ENCODE measurements around the gene ZNF853.

ZNF853 gene

DNA sequence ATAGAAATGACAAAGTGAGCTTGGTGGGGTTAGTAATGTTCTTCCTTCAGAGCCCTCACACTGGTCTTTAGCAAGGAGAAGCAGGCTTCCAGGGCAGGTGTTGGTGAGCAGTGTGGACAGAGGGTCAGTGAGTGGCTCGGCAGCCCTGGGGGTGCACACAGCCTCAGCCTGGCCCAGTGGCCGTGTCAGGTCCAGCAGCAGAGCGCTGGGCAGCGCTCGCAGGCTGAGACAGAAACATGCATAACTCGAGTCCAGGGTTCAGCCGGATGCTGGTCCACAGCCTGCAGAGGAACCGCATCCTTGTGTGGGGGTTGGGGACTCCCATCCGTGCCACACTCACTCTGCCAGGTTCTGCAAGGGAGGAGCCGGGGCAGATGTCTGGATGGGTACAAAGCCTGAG lies 11.0 kb upstream of the ZNF853 start:
- Histone ChIP-seq H3K27me3 (replicated peaks) (no peaks in the 10 kb centered on the region), H3K4me3 (ENCODE audit: low read depth, low read length) (no peak overlapping the region), H3K36me3 (replicated peaks) (peaks cover 20% of the 10 kb centered on the region), H3K27ac (no peak overlapping the region)
- TF ChIP-seq, protein P1, sequence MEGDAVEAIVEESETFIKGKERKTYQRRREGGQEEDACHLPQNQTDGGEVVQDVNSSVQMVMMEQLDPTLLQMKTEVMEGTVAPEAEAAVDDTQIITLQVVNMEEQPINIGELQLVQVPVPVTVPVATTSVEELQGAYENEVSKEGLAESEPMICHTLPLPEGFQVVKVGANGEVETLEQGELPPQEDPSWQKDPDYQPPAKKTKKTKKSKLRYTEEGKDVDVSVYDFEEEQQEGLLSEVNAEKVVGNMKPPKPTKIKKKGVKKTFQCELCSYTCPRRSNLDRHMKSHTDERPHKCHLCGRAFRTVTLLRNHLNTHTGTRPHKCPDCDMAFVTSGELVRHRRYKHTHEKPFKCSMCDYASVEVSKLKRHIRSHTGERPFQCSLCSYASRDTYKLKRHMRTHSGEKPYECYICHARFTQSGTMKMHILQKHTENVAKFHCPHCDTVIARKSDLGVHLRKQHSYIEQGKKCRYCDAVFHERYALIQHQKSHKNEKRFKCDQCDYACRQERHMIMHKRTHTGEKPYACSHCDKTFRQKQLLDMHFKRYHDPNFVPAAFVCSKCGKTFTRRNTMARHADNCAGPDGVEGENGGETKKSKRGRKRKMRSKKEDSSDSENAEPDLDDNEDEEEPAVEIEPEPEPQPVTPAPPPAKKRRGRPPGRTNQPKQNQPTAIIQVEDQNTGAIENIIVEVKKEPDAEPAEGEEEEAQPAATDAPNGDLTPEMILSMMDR (IDR thresholded peaks at IDR 0.05; ENCODE audit: low read depth, low read length, missing control alignments): no peak
- DNase-seq: no peak
- in situ Hi-C loops (cut with HindIII; ENCODE audit: low pct_ligation_motif_present, low sequenced_read_pairs): no loop called here

DNA sequence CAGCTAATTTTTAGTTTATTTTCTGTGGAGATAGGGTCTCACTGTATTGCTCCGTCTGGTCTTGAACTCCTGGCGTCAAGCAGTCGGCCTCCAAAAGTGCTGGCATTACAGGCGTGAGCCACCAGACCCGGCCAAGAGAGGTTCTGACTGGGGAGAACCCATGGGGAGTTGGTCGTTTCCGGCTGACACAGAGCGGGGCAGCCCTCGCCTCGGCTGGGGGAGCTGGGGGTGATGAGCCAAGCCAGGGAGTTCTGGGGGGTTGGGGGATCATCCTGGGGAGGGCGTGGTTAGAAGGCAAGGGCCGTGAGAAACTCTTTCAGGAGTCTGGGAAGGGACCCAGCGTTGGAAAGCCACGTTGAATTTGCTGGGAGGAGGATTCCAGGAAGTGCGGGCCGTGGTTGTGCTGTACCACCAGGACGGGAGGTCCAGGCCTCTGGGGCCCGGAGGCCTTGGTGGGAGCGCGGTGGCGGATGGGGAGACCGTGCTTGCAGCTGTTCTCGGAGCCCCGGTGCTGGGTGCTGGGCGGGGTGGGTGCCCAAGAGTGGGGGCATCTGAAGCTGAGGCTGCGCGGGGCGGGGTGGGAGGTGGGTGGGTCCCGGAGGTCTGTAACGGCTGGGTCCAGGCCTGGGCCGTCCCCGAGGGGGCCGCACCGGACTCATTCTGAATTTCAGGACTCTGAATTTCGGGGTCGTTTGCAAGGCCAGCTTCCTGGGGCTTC lies 8.4 kb upstream of the ZNF853 start:
- H3K4me3 ChIP-seq (ENCODE audit: low read depth, low read length): no peak overlapping the region
- in situ Hi-C loops (cut with HindIII; ENCODE audit: low pct_ligation_motif_present, low sequenced_read_pairs): no loop called here
- H3K27me3 ChIP-seq (replicated peaks): no peaks in the 10 kb centered on the region
- peaks cover 12% of the 10 kb centered on the region for H3K36me3 ChIP-seq (replicated peaks)
- no peak for DNase-seq
- TF ChIP-seq, protein P1 (IDR thresholded peaks at IDR 0.05; ENCODE audit: low read depth, low read length, missing control alignments): no peak
- H3K27ac ChIP-seq: no peak overlapping the region

DNA sequence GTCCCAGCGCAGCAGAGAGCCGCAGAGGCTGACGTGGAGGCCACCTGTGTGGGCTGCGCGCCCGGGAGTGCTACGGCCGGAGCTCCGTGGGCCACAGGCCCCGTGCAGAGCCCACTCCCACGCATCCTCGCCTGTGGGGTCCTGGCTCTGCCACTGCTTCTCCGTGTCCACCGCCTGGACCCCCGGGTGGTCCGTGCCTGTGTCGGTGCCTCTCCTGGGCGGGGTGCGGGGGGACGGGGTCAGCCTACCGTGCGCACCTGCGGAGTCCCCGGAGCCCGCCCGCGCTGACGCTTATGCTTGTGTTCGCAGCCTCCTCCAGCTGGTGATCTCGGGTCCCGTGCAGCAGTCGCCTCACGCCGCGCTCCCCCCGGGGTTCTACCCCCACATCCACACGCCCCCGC lies 7.8 kb upstream of the ZNF853 start:
- H3K27ac ChIP-seq: no peak overlapping the region
- H3K36me3 ChIP-seq (replicated peaks): peaks cover 6% of the 10 kb centered on the region
- no peak for DNase-seq
- in situ Hi-C loops (cut with HindIII; ENCODE audit: low pct_ligation_motif_present, low sequenced_read_pairs): no loop called here
- TF ChIP-seq, protein P1 (IDR thresholded peaks at IDR 0.05; ENCODE audit: low read depth, low read length, missing control alignments): no peak
- H3K4me3 ChIP-seq (ENCODE audit: low read depth, low read length): no peak overlapping the region
- no peaks in the 10 kb centered on the region for H3K27me3 ChIP-seq (replicated peaks)

DNA sequence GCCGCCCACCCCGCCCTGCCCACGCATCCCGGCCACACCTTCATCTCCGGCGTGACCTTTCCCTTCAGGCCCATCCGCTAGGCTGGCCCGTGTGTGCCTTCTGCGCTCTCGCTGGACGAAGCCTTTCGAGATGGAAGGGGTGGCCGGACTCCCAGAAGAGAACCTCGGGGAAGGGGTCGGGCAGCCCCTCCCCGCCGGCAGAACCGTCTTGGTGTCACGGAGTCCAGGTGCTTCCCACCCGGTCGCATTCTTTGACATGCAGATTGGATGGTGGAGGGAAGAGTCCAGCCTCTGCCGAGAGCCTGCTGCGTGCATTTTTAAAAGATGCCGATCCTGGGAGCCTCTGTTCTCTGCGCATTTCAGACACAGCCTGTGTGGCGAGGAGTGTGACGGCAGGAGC lies 7.3 kb upstream of the ZNF853 start:
- H3K27ac ChIP-seq: no peak overlapping the region
- TF ChIP-seq, protein P1 (IDR thresholded peaks at IDR 0.05; ENCODE audit: low read depth, low read length, missing control alignments): no peak
- DNase-seq: no peak
- in situ Hi-C loops (cut with HindIII; ENCODE audit: low pct_ligation_motif_present, low sequenced_read_pairs): no loop called here
- no peaks in the 10 kb centered on the region for H3K27me3 ChIP-seq (replicated peaks)
- H3K4me3 ChIP-seq (ENCODE audit: low read depth, low read length): no peak overlapping the region
- peaks cover 5% of the 10 kb centered on the region for H3K36me3 ChIP-seq (replicated peaks)

DNA sequence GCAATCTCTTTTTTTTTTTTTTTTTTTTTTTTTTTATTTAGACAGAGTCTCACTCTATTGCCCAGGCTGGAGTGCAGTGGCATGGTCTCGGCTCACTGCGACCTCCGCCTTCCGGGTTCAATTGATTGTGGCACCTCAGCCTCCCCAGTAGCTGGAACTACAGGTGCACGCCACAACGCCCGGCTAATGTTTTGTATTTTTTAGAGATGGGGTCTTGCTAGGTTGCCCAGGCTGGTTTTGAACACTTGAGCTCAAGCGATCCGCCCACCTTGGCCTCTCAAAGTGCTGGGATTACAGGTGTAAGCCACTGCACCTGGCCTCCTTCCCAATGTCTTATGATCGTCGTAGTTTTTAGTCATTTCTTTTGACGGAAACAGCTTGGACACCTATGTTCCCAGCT lies 6.6 kb upstream of the ZNF853 start:
- Histone ChIP-seq H3K36me3 (replicated peaks) (peaks cover 5% of the 10 kb centered on the region), H3K27ac (no peak overlapping the region), H3K4me3 (ENCODE audit: low read depth, low read length) (no peak overlapping the region), H3K27me3 (replicated peaks) (no peaks in the 10 kb centered on the region)
- in situ Hi-C loops (cut with HindIII; ENCODE audit: low pct_ligation_motif_present, low sequenced_read_pairs): no loop called here
- TF ChIP-seq, protein P1 (IDR thresholded peaks at IDR 0.05; ENCODE audit: low read depth, low read length, missing control alignments): no peak
- no peak for DNase-seq

DNA sequence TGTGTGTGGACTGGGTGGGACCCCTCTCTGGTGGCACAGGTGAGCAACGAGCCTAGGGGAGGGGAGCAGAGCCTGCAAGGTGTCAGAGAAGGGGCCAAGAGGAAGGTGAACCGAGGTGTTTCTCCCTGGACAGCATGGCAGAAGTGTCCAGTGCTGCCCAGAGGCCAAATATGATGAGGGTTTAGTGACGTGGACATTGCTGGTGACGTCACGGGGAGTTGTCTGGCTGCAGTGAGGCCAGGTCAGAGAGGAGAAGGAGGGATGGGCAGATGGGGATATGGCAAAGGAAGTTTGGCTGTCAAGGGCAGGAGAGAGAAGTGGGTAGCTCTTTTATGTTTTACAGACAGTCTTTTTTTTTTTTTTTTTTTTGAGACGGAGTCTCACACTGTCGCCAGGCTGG lies 2.6 kb upstream of the ZNF853 start:
- H3K27ac ChIP-seq: no peak overlapping the region
- peaks cover 11% of the 10 kb centered on the region for H3K27me3 ChIP-seq (replicated peaks)
- H3K36me3 ChIP-seq (replicated peaks): peaks cover 5% of the 10 kb centered on the region
- in situ Hi-C loops (cut with HindIII; ENCODE audit: low pct_ligation_motif_present, low sequenced_read_pairs): no loop called here
- TF ChIP-seq, protein P1 (IDR thresholded peaks at IDR 0.05; ENCODE audit: low read depth, low read length, missing control alignments): no peak
- H3K4me3 ChIP-seq (ENCODE audit: low read depth, low read length): no peak overlapping the region
- DNase-seq: no peak
